Smooth muscle cell (in vitro differentiated cells): ENCODE measurements around the gene KIF7. TPM values are rescaled to one million over a fixed set of nuclear protein-coding genes. Genes with fewer than 3 reads are reported as not detected.

Source experiments
- DNase-seq: peaks from one replicate; lab custom pipeline; 2025; ENCODE audit not compliant: unreplicated experiment; lab: John Stamatoyannopoulos, UW
- H2AFZ ChIP-seq: fragments of 200-600 bp; sonication (generic); 2 replicates; pipeline ENCODE4 v1.6.0; 2016; ENCODE audit warnings: antibody characterized with exemption, low read depth, mild to moderate bottlenecking
- H3F3A ChIP-seq: fragments of 200-600 bp; sonication (generic); 2 replicates; pipeline ENCODE4 v1.6.0; 2017; ENCODE audit warnings: antibody characterized with exemption, low read depth
- H3K27ac ChIP-seq: fragments of 200-600 bp; sonication (generic); 2 replicates; pipeline ENCODE4 v1.5.1; 2016; ENCODE audit warnings: low read depth, mild to moderate bottlenecking
- H3K27me3 ChIP-seq: fragments of 200-600 bp; sonication (generic); 2 replicates; pipeline ENCODE4 v1.6.1; 2016; ENCODE audit warnings: low read depth, mild to moderate bottlenecking
- H3K36me3 ChIP-seq: fragments of 200-600 bp; sonication (generic); 2 replicates; pipeline ENCODE4 v1.5.1; 2016; ENCODE audit warnings: low read depth
- H3K4me1 ChIP-seq: fragments of 200-600 bp; sonication (generic); 2 replicates; pipeline ENCODE4 v1.5.1; 2016; ENCODE audit warnings: low read depth
- H3K4me2 ChIP-seq: fragments of 200-600 bp; sonication (generic); 2 replicates; pipeline ENCODE4 v1.6.0; 2016; ENCODE audit warnings: mild to moderate bottlenecking
- H3K4me3 ChIP-seq: fragments of 200-600 bp; sonication (generic); 2 replicates; pipeline ENCODE4 v1.5.1; 2016; ENCODE audit warnings: mild to moderate bottlenecking
- H3K79me2 ChIP-seq: fragments of 200-600 bp; sonication (generic); 2 replicates; pipeline ENCODE4 v1.6.0; 2016; ENCODE audit warnings: low read depth, mild to moderate bottlenecking
- H3K9ac ChIP-seq: fragments of 200-600 bp; sonication (generic); 2 replicates; pipeline ENCODE4 v1.6.0; 2016; ENCODE audit warnings: low read depth
- H3K9me3 ChIP-seq: fragments of 200-600 bp; sonication (generic); replicated peaks from 2 replicates; pipeline ENCODE4 v1.5.1; 2016; ENCODE audit warnings: low read depth
- H4K20me1 ChIP-seq: fragments of 200-600 bp; sonication (generic); 2 replicates; pipeline ENCODE4 v1.6.0; 2016; ENCODE audit warnings: low read depth
- WGBS: methylation state at CpG from one replicate; pipeline ENCODE4 v1.1.7; 2016; ENCODE audit warnings: low lambda C conversion rate; 5-methylcytosine and 5-hydroxymethylcytosine counted together
- polyA plus RNA-seq: library from polyadenylated mRNA; unstranded; fragments of >200 nt; fragmentation: Nextera tagmentation; extraction: Ambion mirVana; gene quantifications from 2 replicates; pipeline ENCODE4 v1.2.1, GENCODE V29; 2016
- total RNA-seq: library from RNA; depleted of rRNA; stranded (reverse); fragments of >200 nt; gene quantifications from 2 replicates; pipeline ENCODE4 v1.2.3, GENCODE V29; 2014
- TF ChIP-seq, protein P1 (sequence below): fragments of 200-600 bp; sonication (generic); IDR thresholded peaks from 2 replicates; pipeline ENCODE4 v1.5.1; 2017; ENCODE audit warnings: borderline replicate concordance, mild to moderate bottlenecking, antibody characterized with exemption; ENCODE audit not compliant: insufficient read depth, poor library complexity, severe bottlenecking

The KIF7 gene
- total and polyA plus RNA-seq, 2 experiments from 2014 or later: 4.8 to 7.6 TPM

DNA sequence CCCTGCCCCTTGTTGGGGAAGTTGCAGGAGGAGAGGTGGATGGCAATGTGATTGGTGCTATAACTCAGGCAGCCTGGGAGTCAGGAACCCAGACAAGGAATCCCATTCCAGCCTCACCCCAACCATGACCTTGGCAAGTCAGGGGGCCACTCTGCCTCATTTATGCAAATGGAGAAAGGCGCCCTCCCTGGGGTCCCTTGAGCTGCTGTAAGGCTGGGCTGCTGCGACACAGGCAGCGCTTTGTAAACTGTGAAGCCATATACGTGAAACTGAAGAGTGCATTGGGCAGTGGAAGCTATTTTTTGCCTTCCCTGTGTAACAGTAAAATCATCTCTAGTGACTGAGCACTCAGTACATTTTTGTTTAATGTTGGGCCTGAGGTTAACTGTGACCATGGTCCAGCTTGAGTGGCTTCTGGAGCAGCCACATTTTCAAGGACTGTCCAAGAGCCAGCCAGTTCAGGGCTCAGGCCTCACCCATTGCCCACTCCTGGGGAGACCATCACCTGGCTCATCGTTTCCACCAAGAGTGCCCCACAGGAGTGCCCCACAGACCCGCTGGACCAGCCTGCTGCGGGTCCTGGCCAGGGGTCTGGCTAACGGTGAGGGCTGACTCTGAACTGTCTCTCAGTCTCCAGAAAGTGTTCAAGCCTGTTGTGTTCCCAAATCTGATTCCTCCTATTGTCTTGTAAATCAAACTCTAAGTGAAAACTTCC lies 27.9 kb downstream of the KIF7 start:
- Histone ChIP-seq H3K9ac (no peak overlapping the region), H3F3A (no peaks in the 10 kb centered on the region), H3K9me3 (no peaks in the 10 kb centered on the region), H3K79me2 (no peaks in the 10 kb centered on the region), H3K36me3 (no peaks in the 10 kb centered on the region), H3K4me3 (no peak overlapping the region), H2AFZ (no peak overlapping the region), H3K27ac (no peak overlapping the region), H3K27me3 (no peaks in the 10 kb centered on the region), H3K4me1 (no peaks in the 10 kb centered on the region), H3K4me2 (no peak overlapping the region), H4K20me1 (no peaks in the 10 kb centered on the region)
- DNase-seq: no peak
- TF ChIP-seq, protein P1, sequence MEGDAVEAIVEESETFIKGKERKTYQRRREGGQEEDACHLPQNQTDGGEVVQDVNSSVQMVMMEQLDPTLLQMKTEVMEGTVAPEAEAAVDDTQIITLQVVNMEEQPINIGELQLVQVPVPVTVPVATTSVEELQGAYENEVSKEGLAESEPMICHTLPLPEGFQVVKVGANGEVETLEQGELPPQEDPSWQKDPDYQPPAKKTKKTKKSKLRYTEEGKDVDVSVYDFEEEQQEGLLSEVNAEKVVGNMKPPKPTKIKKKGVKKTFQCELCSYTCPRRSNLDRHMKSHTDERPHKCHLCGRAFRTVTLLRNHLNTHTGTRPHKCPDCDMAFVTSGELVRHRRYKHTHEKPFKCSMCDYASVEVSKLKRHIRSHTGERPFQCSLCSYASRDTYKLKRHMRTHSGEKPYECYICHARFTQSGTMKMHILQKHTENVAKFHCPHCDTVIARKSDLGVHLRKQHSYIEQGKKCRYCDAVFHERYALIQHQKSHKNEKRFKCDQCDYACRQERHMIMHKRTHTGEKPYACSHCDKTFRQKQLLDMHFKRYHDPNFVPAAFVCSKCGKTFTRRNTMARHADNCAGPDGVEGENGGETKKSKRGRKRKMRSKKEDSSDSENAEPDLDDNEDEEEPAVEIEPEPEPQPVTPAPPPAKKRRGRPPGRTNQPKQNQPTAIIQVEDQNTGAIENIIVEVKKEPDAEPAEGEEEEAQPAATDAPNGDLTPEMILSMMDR: no peak
- WGBS: 96% methylated on average over 8 of the region's 8 CpGs

DNA sequence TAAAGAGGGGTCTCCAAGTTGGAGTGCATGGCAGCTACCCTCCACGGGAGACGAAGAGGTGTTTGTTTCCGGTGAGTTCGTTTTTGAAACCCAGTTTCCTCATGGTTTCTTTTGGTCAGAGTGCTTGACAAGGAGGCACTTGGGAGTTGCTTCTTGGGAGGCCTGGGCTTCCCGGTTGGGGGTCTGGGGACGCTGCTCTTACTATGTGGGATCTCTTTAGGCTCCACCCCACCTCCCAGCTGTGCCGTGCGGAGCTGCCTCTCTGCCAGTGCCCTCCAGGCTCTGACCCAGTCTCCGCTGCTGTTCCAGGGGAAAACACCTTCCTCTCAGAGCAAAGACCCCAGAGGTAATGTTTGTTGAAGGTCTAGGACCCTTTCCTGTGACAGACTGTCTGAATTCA lies 29.6 kb downstream of the KIF7 start:
- H3K4me1 ChIP-seq: no peaks in the 10 kb centered on the region
- H3K27ac ChIP-seq: no peak overlapping the region
- WGBS: 98% methylated on average over 9 of the region's 9 CpGs
- H3K36me3 ChIP-seq: no peaks in the 10 kb centered on the region
- no peaks in the 10 kb centered on the region for H3K27me3 ChIP-seq
- no peaks in the 10 kb centered on the region for H3K9me3 ChIP-seq
- no peak overlapping the region for H3K4me3 ChIP-seq
- H3K79me2 ChIP-seq: no peaks in the 10 kb centered on the region
- no peaks in the 10 kb centered on the region for H3F3A ChIP-seq
- DNase-seq: no peak
- H4K20me1 ChIP-seq: no peaks in the 10 kb centered on the region
- H2AFZ ChIP-seq: no peak overlapping the region
- H3K9ac ChIP-seq: no peak overlapping the region
- TF ChIP-seq, protein P1: no peak
- H3K4me2 ChIP-seq: no peak overlapping the region

DNA sequence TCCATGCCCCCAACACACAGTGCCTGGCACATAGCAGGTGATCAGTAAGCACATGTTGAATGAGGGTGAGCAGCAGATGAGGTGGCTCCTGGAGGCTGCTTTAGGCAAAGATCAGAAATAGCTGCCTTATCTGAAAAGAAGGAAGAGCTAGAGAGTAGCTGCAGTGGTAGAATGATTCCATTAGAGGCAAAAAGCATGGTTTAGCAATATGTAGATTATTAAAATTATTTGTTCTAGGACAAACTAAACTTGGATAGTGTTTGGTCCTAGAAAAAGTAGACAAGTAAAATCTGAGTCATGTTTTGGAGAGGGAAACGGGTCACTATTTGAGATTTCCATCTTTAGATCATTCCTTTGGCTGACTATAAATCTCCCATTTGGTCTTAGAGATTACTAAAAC lies 32.1 kb downstream of the KIF7 start:
- Histone ChIP-seq H3K4me2 (no peak overlapping the region), H3K27me3 (no peaks in the 10 kb centered on the region), H3K4me1 (no peaks in the 10 kb centered on the region), H3K36me3 (no peaks in the 10 kb centered on the region), H3K79me2 (no peaks in the 10 kb centered on the region), H3F3A (no peaks in the 10 kb centered on the region), H3K27ac (no peak overlapping the region), H3K4me3 (no peak overlapping the region), H2AFZ (no peak overlapping the region), H3K9ac (no peak overlapping the region), H4K20me1 (no peaks in the 10 kb centered on the region), H3K9me3 (no peaks in the 10 kb centered on the region)
- TF ChIP-seq, protein P1: no peak
- DNase-seq: no peak
- WGBS: 97% methylated on average over 1 of the region's 1 CpG

DNA sequence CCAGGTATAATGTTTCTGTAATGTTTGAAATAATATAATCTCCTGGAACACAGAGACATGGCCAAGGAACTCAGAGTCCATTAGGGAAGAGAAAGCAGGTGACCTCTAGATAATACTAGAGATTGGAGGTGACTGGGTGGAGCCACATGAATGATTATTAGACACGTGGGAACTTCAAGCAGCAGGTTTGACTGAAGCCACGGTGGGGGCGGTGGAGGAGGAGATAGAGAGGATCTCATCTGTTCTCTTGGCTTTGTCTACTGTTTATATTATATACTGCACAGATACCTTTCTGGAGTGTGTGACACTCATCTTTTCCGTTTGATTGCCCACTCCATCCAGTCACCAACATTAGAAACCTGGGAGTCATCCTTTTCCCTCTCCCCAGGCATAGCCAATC lies 33.7 kb downstream of the KIF7 start:
- Histone ChIP-seq H3K9ac (no peak overlapping the region), H3K4me1 (no peaks in the 10 kb centered on the region), H3K4me3 (no peak overlapping the region), H3K27ac (no peak overlapping the region), H2AFZ (no peak overlapping the region), H3K79me2 (no peaks in the 10 kb centered on the region), H3K9me3 (no peaks in the 10 kb centered on the region), H3F3A (no peaks in the 10 kb centered on the region), H3K27me3 (no peaks in the 10 kb centered on the region), H3K36me3 (no peaks in the 10 kb centered on the region), H4K20me1 (no peaks in the 10 kb centered on the region), H3K4me2 (no peak overlapping the region)
- TF ChIP-seq, protein P1: no peak
- 88% methylated on average over 4 of the region's 4 CpGs for WGBS
- DNase-seq: no peak
